ENCODE results near the gene AP1G1.
A peak's percentile ranks its signal among the peaks of the same experiment; 100 is the strongest.

Gene AP1G1

GRCh38 chr16:71808593-71809459, at the start of gene AP1G1:
TSS of gene AP1G1 (minus strand) at chr16:71808834. CDS start at chr16:71789479, 19,355 bp downstream.
- Histone ChIP-seq H3K27me3 (no peaks in the 10 kb centered on the region), H3K4me3 (peak within 1 kb of the TSS; percentile 97), H4K20me1 (peaks cover 46% of the 10 kb centered on the region), H3K4me1 (peaks cover 41% of the 10 kb centered on the region), H3K9ac (peak within 1 kb of the TSS; percentile 100), H3K27ac (peak within 1 kb of the TSS; percentile 100), H3K4me2 (peak within 1 kb of the TSS; percentile 88), H3K9me3 (no peaks in the 10 kb centered on the region), H3K36me3 (peaks cover 15% of the 10 kb centered on the region)
- no peak for TF ChIP-seq Cebpa-rat (IDR thresholded peaks at IDR 0.05)

- Histone ChIP-seq H3K36me3 (peaks cover 98% of the 10 kb centered on the region), H4K20me1 (peaks cover 94% of the 10 kb centered on the region)
- TF ChIP-seq Cebpa-rat (IDR thresholded peaks at IDR 0.05): no peak
Measured at GRCh38 chr16:71855937-71856662, 47.5 kb upstream of the AP1G1 start.

GRCh38 chr16:71854369-71854948, 45.8 kb upstream of the AP1G1 start:
- no peaks in the 10 kb centered on the region for H3K27me3 ChIP-seq
- no peaks in the 10 kb centered on the region for H3K4me1 ChIP-seq
- peaks cover 98% of the 10 kb centered on the region for H3K36me3 ChIP-seq
- no peaks in the 10 kb centered on the region for H3K9me3 ChIP-seq
- peaks cover 99% of the 10 kb centered on the region for H4K20me1 ChIP-seq
- no peak overlapping the region for H3K4me2 ChIP-seq
- no peak for TF ChIP-seq Cebpa-rat (IDR thresholded peaks at IDR 0.05)
- no peak overlapping the region for H3K27ac ChIP-seq
- no peak overlapping the region for H3K4me3 ChIP-seq
- no peak overlapping the region for H3K9ac ChIP-seq

More at GRCh38 chr16:71855937-71856662, 47.5 kb upstream of the AP1G1 start:
- Histone ChIP-seq H3K9me3 (no peaks in the 10 kb centered on the region), H3K27me3 (no peaks in the 10 kb centered on the region), H3K4me1 (no peaks in the 10 kb centered on the region), H3K27ac (no peak overlapping the region), H3K4me3 (no peak overlapping the region), H3K4me2 (no peak overlapping the region), H3K9ac (no peak overlapping the region)

GRCh38 chr16:71853413-71853812, 44.8 kb upstream of the AP1G1 start:
- H3K9me3 ChIP-seq: no peaks in the 10 kb centered on the region
- H3K4me3 ChIP-seq: no peak overlapping the region
- H4K20me1 ChIP-seq: peaks cover 94% of the 10 kb centered on the region
- H3K9ac ChIP-seq: no peak overlapping the region
- no peak for TF ChIP-seq Cebpa-rat (IDR thresholded peaks at IDR 0.05)
- no peaks in the 10 kb centered on the region for H3K27me3 ChIP-seq
- H3K27ac ChIP-seq: no peak overlapping the region
- H3K36me3 ChIP-seq: peaks cover 98% of the 10 kb centered on the region
- no peak overlapping the region for H3K4me2 ChIP-seq
- peaks cover 5% of the 10 kb centered on the region; the same call in 1 of the 2 replicates for H3K4me1 ChIP-seq

- Histone ChIP-seq H3K27ac (no peak overlapping the region), H3K9me3 (no peaks in the 10 kb centered on the region), H3K4me1 (peaks cover 13% of the 10 kb centered on the region), H3K36me3 (peaks cover 98% of the 10 kb centered on the region), H3K4me3 (no peak overlapping the region), H3K4me2 (no peak overlapping the region), H4K20me1 (peaks cover 92% of the 10 kb centered on the region), H3K9ac (no peak overlapping the region), H3K27me3 (no peaks in the 10 kb centered on the region)
- no peak for TF ChIP-seq Cebpa-rat (IDR thresholded peaks at IDR 0.05)
Measured at GRCh38 chr16:71852561-71852960, 43.9 kb upstream of the AP1G1 start.

- Histone ChIP-seq H3K36me3 (peaks cover 95% of the 10 kb centered on the region), H3K27me3 (no peaks in the 10 kb centered on the region), H3K4me3 (no peak overlapping the region), H3K9me3 (no peaks in the 10 kb centered on the region), H3K4me2 (no peak overlapping the region), H4K20me1 (peaks cover 92% of the 10 kb centered on the region), H3K4me1 (peaks cover 17% of the 10 kb centered on the region), H3K9ac (no peak overlapping the region), H3K27ac (no peak overlapping the region)
- no peak for TF ChIP-seq Cebpa-rat (IDR thresholded peaks at IDR 0.05)
Measured at GRCh38 chr16:71852158-71852557, 43.5 kb upstream of the AP1G1 start.

DNA sequence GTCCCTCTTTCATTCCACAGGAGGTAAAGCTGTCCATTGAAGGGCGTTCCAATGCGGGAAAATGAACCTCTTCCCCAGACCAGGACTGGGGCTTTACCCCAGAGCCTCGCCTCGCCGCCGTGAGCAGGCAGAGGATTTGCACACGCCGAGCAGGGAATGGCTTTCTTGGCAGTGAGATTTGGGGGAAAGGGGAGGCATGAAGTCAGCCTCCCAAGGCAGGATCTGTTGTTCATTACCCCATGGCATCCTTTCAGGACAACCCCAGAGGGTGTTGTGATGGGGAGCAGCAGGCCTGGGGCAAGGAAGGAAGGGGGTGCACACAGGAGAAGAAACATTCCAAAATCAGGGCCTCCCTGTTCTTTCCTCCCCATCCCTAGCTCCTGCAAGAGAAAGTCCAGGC, 43.1 kb upstream of the AP1G1 start:
- no peak overlapping the region for H3K4me2 ChIP-seq
- TF ChIP-seq Cebpa-rat (IDR thresholded peaks at IDR 0.05): no peak
- H4K20me1 ChIP-seq: peaks cover 92% of the 10 kb centered on the region
- no peak overlapping the region for H3K4me3 ChIP-seq
- no peak overlapping the region for H3K9ac ChIP-seq
- H3K4me1 ChIP-seq: peaks cover 21% of the 10 kb centered on the region
- H3K27ac ChIP-seq: no peak overlapping the region
- no peaks in the 10 kb centered on the region for H3K9me3 ChIP-seq
- H3K36me3 ChIP-seq: peaks cover 92% of the 10 kb centered on the region
- H3K27me3 ChIP-seq: no peaks in the 10 kb centered on the region

DNA sequence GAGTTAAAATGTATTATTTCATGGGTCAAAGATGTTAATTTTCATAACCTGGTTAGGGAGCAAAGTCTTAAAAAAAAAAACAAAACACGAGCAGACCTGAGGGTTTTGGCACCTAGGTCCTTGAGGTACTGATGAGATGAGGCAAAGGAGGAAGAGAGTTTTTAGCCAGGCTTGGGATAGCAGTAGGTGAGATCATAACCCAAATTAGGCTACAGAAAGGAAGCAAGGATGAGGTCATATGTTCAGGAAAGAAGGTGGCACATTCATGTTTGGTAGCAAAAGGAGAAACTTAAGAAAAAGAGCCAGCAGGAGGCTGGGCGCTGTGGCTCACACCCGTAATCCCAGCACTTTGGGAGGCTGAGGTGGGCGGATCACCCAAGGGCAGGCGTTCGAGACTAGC, 40.0 kb upstream of the AP1G1 start:
- Histone ChIP-seq H3K27me3 (no peaks in the 10 kb centered on the region), H3K9me3 (no peaks in the 10 kb centered on the region), H3K4me1 (peaks cover 30% of the 10 kb centered on the region), H4K20me1 (peaks cover 69% of the 10 kb centered on the region), H3K27ac (no peak overlapping the region), H3K9ac (no peak overlapping the region), H3K4me3 (no peak overlapping the region), H3K36me3 (peaks cover 61% of the 10 kb centered on the region), H3K4me2 (no peak overlapping the region)
- no peak for TF ChIP-seq Cebpa-rat (IDR thresholded peaks at IDR 0.05)

DNA sequence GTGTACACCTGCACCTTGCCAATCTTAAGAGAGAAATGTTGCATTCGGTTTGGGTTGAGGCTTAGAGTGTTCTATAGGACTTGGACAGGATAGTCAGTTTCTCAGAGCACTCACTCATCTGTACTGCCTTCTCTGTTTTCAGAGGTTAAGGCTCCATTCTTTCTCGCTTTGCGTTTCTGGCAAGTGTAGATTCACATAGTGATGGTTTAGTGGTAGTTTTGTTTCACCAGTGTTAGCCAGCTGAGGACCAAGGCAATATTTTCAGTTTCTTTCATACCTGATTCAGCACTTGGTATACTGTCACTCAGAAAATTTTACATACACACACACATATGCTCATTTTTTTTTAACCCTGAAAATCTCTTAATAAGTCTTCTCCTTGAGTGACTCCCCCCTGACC, 38.5 kb upstream of the AP1G1 start:
- Histone ChIP-seq H3K9me3 (no peaks in the 10 kb centered on the region), H3K27me3 (no peaks in the 10 kb centered on the region), H3K27ac (no peak overlapping the region), H4K20me1 (peaks cover 53% of the 10 kb centered on the region), H3K4me2 (peak overlapping the region; percentile 87), H3K4me1 (peaks cover 36% of the 10 kb centered on the region), H3K9ac (peak overlapping the region; percentile 94), H3K4me3 (peak overlapping the region; percentile 99), H3K36me3 (peaks cover 46% of the 10 kb centered on the region)
- no peak for TF ChIP-seq Cebpa-rat (IDR thresholded peaks at IDR 0.05)
